Endodermal cell (in vitro differentiated cells): ENCODE data around the gene EEF1A2. TPM values are rescaled to one million over a fixed set of nuclear protein-coding genes. Genes with fewer than 3 reads are reported as not detected.

Experiments used
- DNase-seq: peaks from one replicate; pipeline ENCODE4 v3.0.0-alpha.2; 2017
- H3K27ac ChIP-seq: 2 replicates; pipeline ENCODE4 v1.5.1; 2013; ENCODE audit warnings: mild to moderate bottlenecking, low read depth, low read length, moderate library complexity
- H3K27me3 ChIP-seq: 2 replicates; pipeline ENCODE4 v1.6.1; 2013; ENCODE audit warnings: mild to moderate bottlenecking, low read length, moderate library complexity; ENCODE audit not compliant: insufficient read depth, control insufficient read depth, poor library complexity, severe bottlenecking
- H3K36me3 ChIP-seq: 2 replicates; pipeline ENCODE4 v1.7.0; 2013; ENCODE audit warnings: mild to moderate bottlenecking, low read length, moderate library complexity; ENCODE audit not compliant: control insufficient read depth, insufficient read depth
- H3K4me1 ChIP-seq: one replicate; pipeline ENCODE4 v1.7.0; 2013; ENCODE audit warnings: low read length; ENCODE audit not compliant: control insufficient read depth, insufficient read depth
- H3K4me3 ChIP-seq: 2 replicates; pipeline ENCODE4 v1.5.1; 2013; ENCODE audit warnings: mild to moderate bottlenecking, low read length, moderate library complexity
- H3K9ac ChIP-seq: 2 replicates; pipeline ENCODE4 v1.6.1; 2013; ENCODE audit warnings: mild to moderate bottlenecking, low read length, moderate library complexity; ENCODE audit not compliant: poor library complexity, severe bottlenecking; ENCODE audit errors: extremely low read depth
- H3K9me3 ChIP-seq: 2 replicates; pipeline ENCODE4 v1.6.1; 2013; ENCODE audit warnings: mild to moderate bottlenecking, low read length, moderate library complexity; ENCODE audit not compliant: control insufficient read depth
- H3K27ac Mint-ChIP-seq: 2 replicates; pipeline ENCODE4 v1.8.0; 2020; ENCODE audit warnings: mixed read lengths
- H3K27me3 Mint-ChIP-seq: 2 replicates; pipeline ENCODE4 v1.8.0; 2021; ENCODE audit warnings: mild to moderate bottlenecking, mixed read lengths; ENCODE audit not compliant: insufficient read depth
- H3K36me3 Mint-ChIP-seq: 2 replicates; pipeline ENCODE4 v1.8.0; 2020; ENCODE audit warnings: low read depth, mixed read lengths
- H3K4me1 Mint-ChIP-seq: 2 replicates; pipeline ENCODE4 v1.8.0; 2020; ENCODE audit warnings: mixed read lengths
- H3K4me3 Mint-ChIP-seq: 2 replicates; pipeline ENCODE4 v1.8.0; 2020; ENCODE audit warnings: mild to moderate bottlenecking, moderate library complexity, mixed read lengths
- H3K9me3 Mint-ChIP-seq: 2 replicates; pipeline ENCODE4 v1.8.0; 2020; ENCODE audit warnings: mild to moderate bottlenecking, mixed read lengths
- CTCF ChIP-seq: fragments of 200-600 bp; sonication (generic); conservative IDR thresholded peaks from 2 replicates; pipeline ENCODE4 v1.5.0; 2021; ENCODE audit warnings: antibody characterized with exemption, mild to moderate bottlenecking
- WGBS, 2 experiments: methylation state at CpG; one replicate each; pipeline versions ENCODE4 v1.1.5 to v1.1.7; 2013; ENCODE audit warnings: missing lambda C conversion rate in 2 of 2, mixed read lengths in 1 of 2; ENCODE audit not compliant: insufficient coverage in 1 of 2, insufficient read length in 1 of 2; 5-methylcytosine and 5-hydroxymethylcytosine counted together
- total RNA-seq, 2 donors: library from RNA; stranded (reverse); fragmentation: NEBNext Ultra II Directional in 1 of 2; extraction: Animal tissue kit (Norgen Biotek cat#: 25700) in 1 of 2; gene quantifications; 2 replicates in 1 of 2; 3 replicates in 1 of 2; pipeline ENCODE4 v1.2.1, GENCODE V29; 2021

Gene EEF1A2
- total RNA-seq, 2 donors from 2014 or later, result 12.1 to 22.6 TPM

GRCh38 chr20:63478346-63479302 is 20.3 kb downstream of the EEF1A2 start:
- Mint-ChIP-seq H3K9me3 (no peaks in the 10 kb centered on the region), H3K36me3 (no peaks in the 10 kb centered on the region), H3K27ac (no peak overlapping the region), H3K4me3 (no peak overlapping the region), H3K4me1 (no peaks in the 10 kb centered on the region), H3K27me3 (peaks cover 21% of the 10 kb centered on the region)
- H3K36me3 ChIP-seq, result no peaks in the 10 kb centered on the region
- no peak overlapping the region for H3K9ac ChIP-seq
- H3K9me3 ChIP-seq, result no peaks in the 10 kb centered on the region
- TF ChIP-seq CTCF, result no peak
- H3K27ac ChIP-seq, result no peak overlapping the region
- peaks cover 21% of the 10 kb centered on the region for H3K27me3 ChIP-seq
- WGBS, 2 experiments, result 93 to 94% methylated on average over 23 to 34 of the region's 34 CpGs
- DNase-seq, result no peak
- H3K4me3 ChIP-seq, result no peak overlapping the region
- H3K4me1 ChIP-seq, result no peaks in the 10 kb centered on the region

GRCh38 chr20:63477944-63478343 is 20.9 kb downstream of the EEF1A2 start:
- no peaks in the 10 kb centered on the region for H3K4me1 Mint-ChIP-seq
- Histone ChIP-seq H3K27ac (no peak overlapping the region), H3K9ac (no peak overlapping the region), H3K4me1 (no peaks in the 10 kb centered on the region), H3K27me3 (peaks cover 28% of the 10 kb centered on the region), H3K36me3 (no peaks in the 10 kb centered on the region), H3K9me3 (no peaks in the 10 kb centered on the region), H3K4me3 (no peak overlapping the region)
- no peak overlapping the region for H3K4me3 Mint-ChIP-seq
- H3K27me3 Mint-ChIP-seq, result peaks cover 26% of the 10 kb centered on the region
- no peak overlapping the region for H3K27ac Mint-ChIP-seq
- no peaks in the 10 kb centered on the region for H3K36me3 Mint-ChIP-seq
- DNase-seq, result no peak
- no peak for TF ChIP-seq CTCF
- H3K9me3 Mint-ChIP-seq, result no peaks in the 10 kb centered on the region
- 86% methylated on average over 17 of the region's 17 CpGs for WGBS, 2 experiments

GRCh38 chr20:63477061-63477616 is 21.7 kb downstream of the EEF1A2 start:
- Mint-ChIP-seq H3K36me3 (no peaks in the 10 kb centered on the region), H3K4me3 (no peak overlapping the region), H3K9me3 (no peaks in the 10 kb centered on the region), H3K27me3 (peaks cover 26% of the 10 kb centered on the region), H3K27ac (no peak overlapping the region), H3K4me1 (no peaks in the 10 kb centered on the region)
- Histone ChIP-seq H3K27me3 (peaks cover 28% of the 10 kb centered on the region), H3K9me3 (no peaks in the 10 kb centered on the region), H3K4me1 (no peaks in the 10 kb centered on the region), H3K9ac (no peak overlapping the region), H3K4me3 (no peak overlapping the region), H3K36me3 (no peaks in the 10 kb centered on the region), H3K27ac (no peak overlapping the region)
- 79 to 80% methylated on average over 15 to 21 of the region's 21 CpGs for WGBS, 2 experiments
- peak; percentile 27 for TF ChIP-seq CTCF
- DNase-seq, result no peak
